ENCODE measurements around the gene NUDT16L1. TPM values are rescaled to one million over a fixed set of nuclear protein-coding genes. Genes with fewer than 3 reads are reported as not detected.
A peak's percentile ranks its signal among the peaks of the same experiment; 100 is the strongest.

Gene NUDT16L1
- total RNA-seq, 4 donors from 2014 or later = 15.4 to 48.3 (median 33.1) TPM

- no peak for DNase-seq
- Histone ChIP-seq H3K27ac (no peak overlapping the region), H3K36me3 (no peaks in the 10 kb centered on the region), H3K4me1 (no peaks in the 10 kb centered on the region), H3K9me3 (no peaks in the 10 kb centered on the region), H3K27me3 (no peaks in the 10 kb centered on the region), H3K4me3 (no peak overlapping the region)
- intact Hi-C loops (cut with DNase I; ENCODE audit: low total_unique reads) = no loop called here
- TF ChIP-seq POLR2A (IDR thresholded peaks at IDR 0.05) = no peak
- no peak for TF ChIP-seq CTCF (IDR thresholded peaks at IDR 0.05)
Observed at GRCh38 chr16:4675864-4676786, 17.2 kb upstream of the NUDT16L1 start.

GRCh38 chr16:4676831-4677230 lies 16.5 kb upstream of the NUDT16L1 start:
- no peak for DNase-seq
- no peak overlapping the region for H3K27ac ChIP-seq
- H3K36me3 ChIP-seq = no peaks in the 10 kb centered on the region

GRCh38 chr16:4677390-4677789 lies 16.0 kb upstream of the NUDT16L1 start:
- no peak for DNase-seq
- Histone ChIP-seq H3K36me3 (no peaks in the 10 kb centered on the region), H3K27ac (no peak overlapping the region), H3K9me3 (no peaks in the 10 kb centered on the region), H3K27me3 (no peaks in the 10 kb centered on the region), H3K4me3 (no peak overlapping the region), H3K4me1 (no peaks in the 10 kb centered on the region)
- intact Hi-C loops (cut with DNase I; ENCODE audit: low total_unique reads) = no loop called here
- TF ChIP-seq POLR2A (IDR thresholded peaks at IDR 0.05) = no peak
- TF ChIP-seq CTCF (IDR thresholded peaks at IDR 0.05) = no peak

More at GRCh38 chr16:4676831-4677230, 16.5 kb upstream of the NUDT16L1 start:
- Histone ChIP-seq H3K4me3 (no peak overlapping the region), H3K27me3 (no peaks in the 10 kb centered on the region), H3K4me1 (no peaks in the 10 kb centered on the region), H3K9me3 (no peaks in the 10 kb centered on the region)
- no peak for TF ChIP-seq POLR2A (IDR thresholded peaks at IDR 0.05)
- TF ChIP-seq CTCF (IDR thresholded peaks at IDR 0.05) = no peak
- intact Hi-C loops (cut with DNase I; ENCODE audit: low total_unique reads) = no loop called here

GRCh38 chr16:4677994-4678393 lies 15.4 kb upstream of the NUDT16L1 start:
- Histone ChIP-seq H3K27ac (no peak overlapping the region), H3K4me3 (no peak overlapping the region), H3K36me3 (no peaks in the 10 kb centered on the region), H3K9me3 (no peaks in the 10 kb centered on the region), H3K4me1 (no peaks in the 10 kb centered on the region), H3K27me3 (no peaks in the 10 kb centered on the region)
- no peak for TF ChIP-seq CTCF (IDR thresholded peaks at IDR 0.05)
- TF ChIP-seq POLR2A (IDR thresholded peaks at IDR 0.05) = no peak
- DNase-seq = no peak
- intact Hi-C loops (cut with DNase I; ENCODE audit: low total_unique reads) = no loop called here

- Histone ChIP-seq H3K36me3 (no peaks in the 10 kb centered on the region), H3K27me3 (no peaks in the 10 kb centered on the region), H3K4me1 (no peaks in the 10 kb centered on the region), H3K27ac (peak overlapping the region in 1 of 2 donors; percentile 95), H3K9me3 (no peaks in the 10 kb centered on the region), H3K4me3 (no peak overlapping the region)
- intact Hi-C loops (cut with DNase I; ENCODE audit: low total_unique reads) = no loop called here
- TF ChIP-seq CTCF (IDR thresholded peaks at IDR 0.05) (no peak), POLR2A (IDR thresholded peaks at IDR 0.05) (no peak)
- DNase-seq = no peak
Observed at GRCh38 chr16:4678596-4678995, 14.8 kb upstream of the NUDT16L1 start.

Measured in uterus (tissue), 4 donors.